Mesendoderm (in vitro differentiated cells): ENCODE results near the gene FAM210A.

ENCODE experiments used
- DNase-seq: peaks from one replicate; pipeline ENCODE4 v3.0.0; 2013
- H2AK5ac ChIP-seq: 2 replicates; pipeline ENCODE4 v1.6.1; 2013; ENCODE audit warnings: low read length, inconsistent platforms
- H2BK120ac ChIP-seq: 2 replicates; pipeline ENCODE4 v1.6.1; 2013; ENCODE audit warnings: low read depth, mild to moderate bottlenecking, low read length, moderate library complexity, mixed read lengths
- H2BK15ac ChIP-seq: replicated peaks from 2 replicates; pipeline ENCODE4 v1.6.1; 2013; ENCODE audit warnings: low read depth, mild to moderate bottlenecking, moderate library complexity
- H2BK5ac ChIP-seq: 2 replicates; pipeline ENCODE4 v1.6.1; 2013; ENCODE audit warnings: low read length, inconsistent platforms
- H3K18ac ChIP-seq: 2 replicates; pipeline ENCODE4 v1.6.1; 2013; ENCODE audit warnings: mild to moderate bottlenecking, low read length, mixed read lengths
- H3K23ac ChIP-seq: one replicate; pipeline ENCODE4 v1.6.1; 2013; ENCODE audit warnings: low read length
- H3K27ac ChIP-seq: 2 replicates; pipeline ENCODE4 v1.5.1; 2013; ENCODE audit warnings: low read depth, mild to moderate bottlenecking, inconsistent platforms, low read length, moderate library complexity
- H3K27me3 ChIP-seq: 2 replicates; pipeline ENCODE4 v1.6.1; 2013; ENCODE audit warnings: low read length, control low read depth, mild to moderate bottlenecking, inconsistent platforms; ENCODE audit not compliant: insufficient read depth, poor library complexity
- H3K36me3 ChIP-seq: 2 replicates; pipeline ENCODE4 v1.6.1; 2013; ENCODE audit warnings: low read length, inconsistent platforms; ENCODE audit not compliant: control insufficient read depth, insufficient read depth
- H3K4ac ChIP-seq: one replicate; pipeline ENCODE4 v1.6.1; 2013; ENCODE audit warnings: low read depth, mild to moderate bottlenecking, low read length, moderate library complexity
- H3K4me1 ChIP-seq: 2 replicates; pipeline ENCODE4 v1.6.1; 2013; ENCODE audit warnings: low read depth, low read length, inconsistent platforms; ENCODE audit not compliant: control insufficient read depth
- H3K4me2 ChIP-seq: 2 replicates; pipeline ENCODE4 v1.6.1; 2013; ENCODE audit warnings: low read length
- H3K4me3 ChIP-seq: 2 replicates; pipeline ENCODE4 v1.5.1; 2013; ENCODE audit warnings: mild to moderate bottlenecking, low read length
- H3K56ac ChIP-seq: one replicate; pipeline ENCODE4 v1.6.1; 2013; ENCODE audit warnings: low read length
- H3K79me1 ChIP-seq: 2 replicates; pipeline ENCODE4 v1.6.1; 2013; ENCODE audit warnings: low read length, inconsistent platforms
- H3K79me2 ChIP-seq: 2 replicates; pipeline ENCODE4 v1.6.1; 2013; ENCODE audit warnings: mild to moderate bottlenecking, low read length; ENCODE audit not compliant: control insufficient read depth, insufficient read depth
- H3K9ac ChIP-seq: 2 replicates; pipeline ENCODE4 v1.6.1; 2013; ENCODE audit warnings: low read length, inconsistent platforms
- H4K5ac ChIP-seq: one replicate; pipeline ENCODE4 v1.6.1; 2013; ENCODE audit warnings: low read length
- H4K8ac ChIP-seq: one replicate; pipeline ENCODE4 v1.6.1; 2013; ENCODE audit warnings: low read depth, mild to moderate bottlenecking, control low read depth, low read length, moderate library complexity
- WGBS: extraction: QIAGEN DNeasy Blood & Tissue Kit; methylation state at CpG from one replicate; pipeline ENCODE4 v1.1.7; 2013; ENCODE audit warnings: low lambda C conversion rate, missing lambda C conversion rate; ENCODE audit not compliant: insufficient coverage; ENCODE audit errors: extremely low coverage; 5-methylcytosine and 5-hydroxymethylcytosine counted together

Gene FAM210A

DNA sequence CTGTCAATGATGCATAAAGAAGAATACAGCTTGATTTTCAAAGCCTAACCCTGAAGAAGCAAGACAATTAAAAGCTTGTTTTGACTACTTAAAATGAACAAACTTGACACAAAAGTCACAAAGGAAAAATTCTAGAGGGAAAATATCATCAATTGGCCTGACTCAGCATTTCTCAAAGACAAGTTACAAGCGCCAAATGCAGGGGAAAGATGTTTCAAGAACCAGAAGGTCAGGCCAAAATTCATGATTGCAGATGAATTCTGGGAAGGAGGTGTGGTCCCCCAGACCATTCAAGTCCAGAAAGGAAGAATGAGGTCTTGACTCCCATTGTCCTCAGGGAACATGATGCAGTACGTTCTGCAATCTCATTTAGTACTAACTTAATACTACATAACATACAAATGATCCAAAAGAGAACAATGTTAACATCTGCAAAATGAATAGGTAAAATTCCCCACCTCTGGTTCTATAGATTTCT, 64.5 kb downstream of the FAM210A start:
- Histone ChIP-seq H3K4me1 (no peaks in the 10 kb centered on the region), H2BK5ac (no peak overlapping the region), H4K5ac (no peak overlapping the region), H3K56ac (no peak overlapping the region), H3K4me2 (no peak overlapping the region), H2AK5ac (no peak overlapping the region), H3K4me3 (no peak overlapping the region), H2BK15ac (no peak overlapping the region), H3K23ac (no peak overlapping the region), H3K4ac (no peak overlapping the region), H3K9ac (no peak overlapping the region), H3K27me3 (no peaks in the 10 kb centered on the region), H4K8ac (no peak overlapping the region), H3K36me3 (no peaks in the 10 kb centered on the region), H2BK120ac (no peak overlapping the region), H3K79me2 (no peaks in the 10 kb centered on the region), H3K18ac (no peak overlapping the region), H3K27ac (no peak overlapping the region), H3K79me1 (no peaks in the 10 kb centered on the region)
- DNase-seq, result no peak
- WGBS, result no CpG with 5 or more reads among the region's 2 CpGs

DNA sequence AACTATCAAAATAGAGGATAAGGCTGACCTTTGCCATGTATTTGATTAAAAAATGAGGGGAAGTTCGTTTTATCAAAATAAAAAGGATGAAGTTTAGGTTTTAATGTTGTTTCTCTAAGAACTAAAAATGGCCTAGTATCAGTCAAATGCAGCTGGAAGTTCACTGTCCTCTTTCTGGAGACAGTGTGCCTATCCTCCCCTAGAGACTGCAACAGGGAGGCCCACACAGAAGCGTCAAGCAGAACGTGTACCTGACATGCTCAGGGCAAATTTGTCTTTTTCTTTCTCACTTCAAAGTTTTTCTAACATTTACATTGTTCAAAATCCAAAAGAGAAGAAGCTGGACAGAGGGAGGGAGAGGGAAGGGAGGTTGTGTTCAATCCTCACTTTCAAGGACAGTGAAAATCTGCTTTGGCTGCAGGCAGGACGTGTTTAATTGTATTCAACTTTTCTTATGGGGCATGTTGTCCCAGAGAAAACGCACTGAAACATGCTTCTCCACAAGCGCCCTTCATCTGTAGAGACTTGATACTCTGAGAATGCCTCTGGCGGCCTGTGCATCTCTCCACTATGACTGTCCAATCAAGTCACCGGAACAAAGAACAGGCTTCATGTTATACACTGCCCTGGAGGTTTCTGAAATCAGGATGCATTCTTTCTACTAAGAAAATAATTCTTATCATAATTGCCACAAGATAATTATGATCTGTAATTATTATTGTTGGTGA, 65.1 kb downstream of the FAM210A start:
- H2BK120ac ChIP-seq, result no peak overlapping the region
- H4K5ac ChIP-seq, result no peak overlapping the region
- H3K27me3 ChIP-seq, result no peaks in the 10 kb centered on the region
- H2AK5ac ChIP-seq, result no peak overlapping the region
- H3K4me1 ChIP-seq, result no peaks in the 10 kb centered on the region
- no peak overlapping the region for H2BK5ac ChIP-seq
- H3K18ac ChIP-seq, result no peak overlapping the region
- DNase-seq, result no peak
- no peak overlapping the region for H3K9ac ChIP-seq
- H3K4me2 ChIP-seq, result no peak overlapping the region
- H3K79me1 ChIP-seq, result no peaks in the 10 kb centered on the region
- no peak overlapping the region for H4K8ac ChIP-seq
- WGBS, result 100% methylated on average over 1 of the region's 8 CpGs
- H2BK15ac ChIP-seq, result no peak overlapping the region
- H3K36me3 ChIP-seq, result no peaks in the 10 kb centered on the region
- H3K23ac ChIP-seq, result no peak overlapping the region
- no peak overlapping the region for H3K4me3 ChIP-seq
- H3K56ac ChIP-seq, result no peak overlapping the region
- H3K27ac ChIP-seq, result no peak overlapping the region
- H3K79me2 ChIP-seq, result no peaks in the 10 kb centered on the region
- H3K4ac ChIP-seq, result no peak overlapping the region

DNA sequence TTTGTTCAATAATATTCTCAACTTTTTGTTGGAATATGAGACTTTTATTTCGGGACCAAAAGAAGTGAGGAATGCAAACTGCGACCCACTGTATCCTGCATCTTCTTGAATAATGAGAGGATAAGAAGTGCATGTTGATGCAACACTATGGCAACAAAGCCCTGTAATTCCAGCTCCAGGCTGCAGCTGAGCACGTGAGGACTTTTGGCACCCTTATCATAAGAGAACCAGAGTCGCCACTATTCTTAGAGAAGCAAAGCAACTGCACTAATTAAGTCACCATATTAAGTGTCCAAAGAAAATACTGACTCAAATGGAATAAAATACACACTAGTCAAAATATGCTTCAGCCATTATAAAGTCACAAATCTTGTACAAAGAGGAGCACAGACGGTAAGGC, 65.8 kb downstream of the FAM210A start:
- DNase-seq, result peak; percentile 41
- no peaks in the 10 kb centered on the region for H3K79me2 ChIP-seq
- H3K27me3 ChIP-seq, result no peaks in the 10 kb centered on the region
- H2BK5ac ChIP-seq, result no peak overlapping the region
- no peak overlapping the region for H3K9ac ChIP-seq
- no peaks in the 10 kb centered on the region for H3K36me3 ChIP-seq
- H3K23ac ChIP-seq, result no peak overlapping the region
- H3K4ac ChIP-seq, result no peak overlapping the region
- no peak overlapping the region for H4K8ac ChIP-seq
- H2BK120ac ChIP-seq, result no peak overlapping the region
- H3K18ac ChIP-seq, result no peak overlapping the region
- no peak overlapping the region for H3K4me2 ChIP-seq
- H2AK5ac ChIP-seq, result no peak overlapping the region
- H3K4me3 ChIP-seq, result no peak overlapping the region
- H4K5ac ChIP-seq, result no peak overlapping the region
- H3K79me1 ChIP-seq, result no peaks in the 10 kb centered on the region
- H3K27ac ChIP-seq, result no peak overlapping the region
- no peak overlapping the region for H2BK15ac ChIP-seq
- no peak overlapping the region for H3K56ac ChIP-seq
- no CpG with 5 or more reads among the region's 5 CpGs for WGBS
- no peaks in the 10 kb centered on the region for H3K4me1 ChIP-seq

DNA sequence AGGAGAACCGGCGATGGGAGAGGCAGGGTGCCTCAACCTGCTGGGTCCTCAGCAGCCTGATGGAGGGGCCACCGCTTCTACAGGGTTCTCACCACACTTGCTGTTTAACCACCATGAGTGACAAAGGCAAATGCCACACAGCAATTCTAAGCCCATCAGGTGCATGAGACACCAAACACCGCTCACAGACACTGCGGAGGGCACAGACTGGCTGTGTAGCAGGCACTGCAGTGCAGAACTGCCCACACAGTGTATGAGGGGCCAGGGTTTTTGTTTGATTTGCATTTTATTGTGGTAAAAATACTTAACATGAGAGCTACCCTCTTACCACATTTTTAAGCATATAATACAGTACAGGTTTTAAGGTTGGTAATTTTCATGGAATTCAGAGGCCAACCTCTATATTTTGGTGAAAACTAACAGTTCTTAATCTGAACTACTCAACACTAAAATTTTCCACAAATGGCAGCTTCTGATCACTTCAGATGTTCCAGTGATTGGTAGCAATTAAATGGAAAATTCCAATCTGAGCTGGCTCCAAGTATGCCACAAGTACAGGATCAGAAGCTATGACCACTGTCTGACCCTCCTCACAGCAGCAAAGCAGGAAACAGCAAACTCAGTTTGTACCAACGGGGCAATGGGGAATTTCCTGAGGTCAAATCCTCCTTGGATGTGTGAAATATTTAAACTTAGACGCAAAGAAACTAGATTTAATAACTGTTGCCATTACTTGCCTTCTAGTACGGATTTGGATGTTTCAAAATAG, 67.7 kb downstream of the FAM210A start:
- Histone ChIP-seq H3K36me3 (no peaks in the 10 kb centered on the region), H2BK5ac (no peak overlapping the region), H3K4me1 (no peaks in the 10 kb centered on the region), H4K8ac (no peak overlapping the region), H3K4me3 (no peak overlapping the region), H2BK15ac (no peak overlapping the region), H3K4ac (no peak overlapping the region), H3K23ac (no peak overlapping the region), H2AK5ac (no peak overlapping the region), H3K56ac (no peak overlapping the region), H2BK120ac (no peak overlapping the region), H4K5ac (no peak overlapping the region), H3K79me2 (no peaks in the 10 kb centered on the region), H3K27ac (no peak overlapping the region), H3K18ac (no peak overlapping the region), H3K79me1 (no peaks in the 10 kb centered on the region), H3K9ac (no peak overlapping the region), H3K27me3 (no peaks in the 10 kb centered on the region), H3K4me2 (no peak overlapping the region)
- no CpG with 5 or more reads among the region's 8 CpGs for whole genome bisulfite sequencing
- DNase-seq, result no peak

DNA sequence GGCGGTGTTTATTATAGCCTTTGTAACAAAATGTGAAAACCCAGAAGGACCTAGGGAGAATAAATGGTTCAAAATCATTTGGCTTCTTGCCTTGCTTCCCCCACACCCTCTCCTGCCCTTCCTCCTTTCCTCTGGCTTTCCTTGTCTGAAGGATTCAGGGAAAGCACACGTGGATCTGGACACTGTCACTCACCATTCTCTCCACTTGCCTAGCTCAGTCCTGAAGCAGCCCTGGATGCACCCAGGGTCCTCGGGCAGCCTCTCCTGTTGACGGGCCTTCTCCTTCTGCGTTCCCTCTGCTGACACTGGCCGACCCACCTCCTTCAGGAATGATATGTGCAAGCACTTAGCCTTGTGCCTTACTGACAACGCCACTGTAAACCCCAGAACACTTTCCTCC, 68.4 kb downstream of the FAM210A start:
- Histone ChIP-seq H4K5ac (no peak overlapping the region), H2BK5ac (no peak overlapping the region), H3K4me1 (no peaks in the 10 kb centered on the region), H3K23ac (no peak overlapping the region), H2BK15ac (no peak overlapping the region), H3K79me1 (no peaks in the 10 kb centered on the region), H3K27ac (no peak overlapping the region), H3K36me3 (no peaks in the 10 kb centered on the region), H3K27me3 (no peaks in the 10 kb centered on the region), H4K8ac (no peak overlapping the region), H2AK5ac (no peak overlapping the region), H3K9ac (no peak overlapping the region), H3K18ac (no peak overlapping the region), H3K79me2 (no peaks in the 10 kb centered on the region), H3K56ac (no peak overlapping the region), H2BK120ac (no peak overlapping the region), H3K4ac (no peak overlapping the region), H3K4me3 (no peak overlapping the region), H3K4me2 (no peak overlapping the region)
- WGBS, result no CpG with 5 or more reads among the region's 7 CpGs
- no peak for DNase-seq
